VCaP (cell line): ENCODE measurements around the gene PMEPA1.

Source experiments
- H3K27ac ChIP-seq: fragments of 450-650 bp; 2 replicates; pipeline ENCODE4 v1.5.1; 2017
- TF ChIP-seq, protein P1 (sequence below): fragments of 450-650 bp; conservative IDR thresholded peaks from 2 replicates; pipeline ENCODE4 v1.5.1; 2017; ENCODE audit warnings: mild to moderate bottlenecking, moderate library complexity

Gene PMEPA1

GRCh38 chr20:57605878-57606277, 103.9 kb downstream of the PMEPA1 start:
- no peak overlapping the region for H3K27ac ChIP-seq
- TF ChIP-seq, protein P1, sequence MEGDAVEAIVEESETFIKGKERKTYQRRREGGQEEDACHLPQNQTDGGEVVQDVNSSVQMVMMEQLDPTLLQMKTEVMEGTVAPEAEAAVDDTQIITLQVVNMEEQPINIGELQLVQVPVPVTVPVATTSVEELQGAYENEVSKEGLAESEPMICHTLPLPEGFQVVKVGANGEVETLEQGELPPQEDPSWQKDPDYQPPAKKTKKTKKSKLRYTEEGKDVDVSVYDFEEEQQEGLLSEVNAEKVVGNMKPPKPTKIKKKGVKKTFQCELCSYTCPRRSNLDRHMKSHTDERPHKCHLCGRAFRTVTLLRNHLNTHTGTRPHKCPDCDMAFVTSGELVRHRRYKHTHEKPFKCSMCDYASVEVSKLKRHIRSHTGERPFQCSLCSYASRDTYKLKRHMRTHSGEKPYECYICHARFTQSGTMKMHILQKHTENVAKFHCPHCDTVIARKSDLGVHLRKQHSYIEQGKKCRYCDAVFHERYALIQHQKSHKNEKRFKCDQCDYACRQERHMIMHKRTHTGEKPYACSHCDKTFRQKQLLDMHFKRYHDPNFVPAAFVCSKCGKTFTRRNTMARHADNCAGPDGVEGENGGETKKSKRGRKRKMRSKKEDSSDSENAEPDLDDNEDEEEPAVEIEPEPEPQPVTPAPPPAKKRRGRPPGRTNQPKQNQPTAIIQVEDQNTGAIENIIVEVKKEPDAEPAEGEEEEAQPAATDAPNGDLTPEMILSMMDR = no peak

GRCh38 chr20:57605045-57605444, 104.8 kb downstream of the PMEPA1 start:
- no peak overlapping the region for H3K27ac ChIP-seq
- TF ChIP-seq, protein P1 = no peak

DNA sequence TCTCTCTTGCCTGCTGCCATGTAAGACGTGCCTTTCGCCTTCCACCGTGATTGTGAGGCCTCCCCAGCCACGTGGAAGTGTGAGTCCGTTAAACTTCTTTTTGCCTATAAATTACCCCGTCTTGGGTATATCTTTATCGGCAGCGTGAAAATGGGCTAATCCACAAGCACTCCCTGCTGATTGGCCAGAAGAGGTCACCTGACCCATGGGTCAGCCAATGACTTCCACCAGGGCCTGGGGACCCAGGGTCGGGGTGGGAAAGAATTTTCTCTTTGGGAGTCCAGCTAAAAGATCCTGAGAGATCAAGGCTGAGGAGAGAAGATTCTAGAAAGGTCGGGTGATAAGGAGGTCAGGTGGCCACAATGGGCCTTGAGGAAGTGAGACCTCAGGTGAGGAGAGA, 106.7 kb downstream of the PMEPA1 start:
- TF ChIP-seq, protein P1 = no peak
- no peak overlapping the region for H3K27ac ChIP-seq

GRCh38 chr20:57601737-57602136, 108.1 kb downstream of the PMEPA1 start:
- no peak overlapping the region for H3K27ac ChIP-seq
- TF ChIP-seq, protein P1 = no peak

GRCh38 chr20:57601211-57601570, 108.6 kb downstream of the PMEPA1 start:
- TF ChIP-seq, protein P1 = no peak
- H3K27ac ChIP-seq = no peak overlapping the region

DNA sequence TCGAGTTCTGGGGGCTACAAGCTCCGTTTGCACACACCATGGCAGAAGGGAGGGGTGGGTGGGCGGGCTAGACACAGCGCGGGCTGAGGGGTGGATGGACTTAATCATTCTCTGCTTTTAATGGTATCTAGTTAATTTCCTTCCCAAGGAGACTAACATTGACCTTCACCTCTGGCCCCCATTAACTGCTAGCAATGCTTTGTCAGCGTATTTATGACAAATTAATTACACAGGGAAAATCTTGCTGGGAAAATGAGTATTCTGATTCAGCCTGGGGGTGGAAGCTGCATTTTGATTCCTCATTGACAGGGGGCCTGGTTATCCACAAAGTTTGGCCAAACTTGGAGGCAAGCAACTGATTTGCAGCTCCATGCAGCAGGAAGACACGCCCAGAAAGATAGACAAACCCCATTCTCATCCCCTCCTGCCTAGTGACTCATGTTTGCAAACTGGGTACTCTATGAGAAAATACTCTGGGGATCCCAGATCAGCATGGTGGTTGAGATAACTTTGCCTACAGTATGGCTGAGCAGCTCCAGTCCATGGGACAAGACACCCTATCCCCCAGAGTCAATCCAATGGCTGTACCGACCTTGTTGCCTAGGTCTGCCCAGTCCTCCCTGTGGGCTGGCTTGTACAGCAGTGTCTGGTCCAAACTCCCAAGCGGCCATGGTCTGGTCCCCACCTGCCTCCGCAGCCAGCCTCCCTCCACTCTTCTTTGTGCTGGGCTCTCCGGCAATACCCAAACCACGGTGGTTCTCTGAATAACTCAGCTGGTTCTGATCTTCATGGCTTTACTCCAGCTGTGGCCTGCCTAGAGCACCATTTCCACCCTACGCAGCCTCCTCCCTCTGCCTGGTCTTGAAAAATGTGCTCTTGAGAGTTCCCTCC, 109.2 kb downstream of the PMEPA1 start:
- TF ChIP-seq, protein P1 = no peak
- H3K27ac ChIP-seq = no peak overlapping the region

DNA sequence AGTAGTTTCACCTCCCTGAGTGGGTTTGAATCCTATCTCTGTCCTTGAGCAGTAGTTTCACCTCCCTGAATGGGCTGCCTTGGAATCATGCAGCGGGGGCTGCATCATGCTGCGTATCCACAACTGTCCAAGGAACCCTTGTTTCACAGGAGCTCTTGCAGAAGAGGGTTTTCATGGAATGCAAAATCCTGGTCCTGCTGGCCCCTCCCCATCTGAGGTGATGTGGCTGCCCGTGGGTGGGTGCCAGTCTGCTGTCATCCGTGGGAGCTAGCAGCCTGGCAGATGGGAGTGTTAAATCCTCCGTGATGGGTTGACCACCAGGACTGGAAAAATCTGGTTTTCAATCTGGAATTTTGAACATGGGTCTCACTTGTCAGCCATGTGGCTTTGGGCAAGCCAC, 111.3 kb downstream of the PMEPA1 start:
- TF ChIP-seq, protein P1 = no peak
- H3K27ac ChIP-seq = no peak overlapping the region
